GM23338 (cell line): ENCODE measurements around the gene HDDC3. TPM values are rescaled to one million over a fixed set of nuclear protein-coding genes. Genes with fewer than 3 reads are reported as not detected.

ENCODE experiments used
- ATAC-seq: fragments of 200-7000 bp; cut with Tn5 transposase; 3 replicates; pipeline ENCODE4 v1.9.1; 2020
- DNase-seq: peaks from one replicate; pipeline ENCODE4 v3.0.0-alpha.2; 2015; ENCODE audit warnings: low spot score
- H2AFZ ChIP-seq: fragments of 200-600 bp; sonication (generic); 2 replicates; pipeline ENCODE4 v1.8.0; 2016; ENCODE audit warnings: antibody characterized with exemption, mild to moderate bottlenecking, moderate library complexity
- H3F3A ChIP-seq: fragments of 200-600 bp; sonication (generic); replicated peaks from 2 replicates; pipeline ENCODE4 v1.8.0; 2017; ENCODE audit warnings: antibody characterized with exemption, mixed run types, low read depth
- H3K27ac ChIP-seq: fragments of 200-600 bp; sonication (generic); 2 replicates; pipeline ENCODE4 v1.6.1; 2016; ENCODE audit warnings: low read depth
- H3K27me3 ChIP-seq: fragments of 200-600 bp; sonication (generic); 2 replicates; pipeline ENCODE4 v1.8.0; 2016; ENCODE audit warnings: mild to moderate bottlenecking, mixed run types, moderate library complexity; ENCODE audit not compliant: insufficient read depth
- H3K36me3 ChIP-seq: fragments of 200-600 bp; sonication (generic); 2 replicates; pipeline ENCODE4 v1.8.0; 2016; ENCODE audit warnings: mild to moderate bottlenecking; ENCODE audit not compliant: insufficient read depth
- H3K4me1 ChIP-seq: fragments of 200-600 bp; sonication (generic); 2 replicates; pipeline ENCODE4 v1.8.0; 2016; ENCODE audit warnings: mild to moderate bottlenecking, moderate library complexity; ENCODE audit not compliant: insufficient read depth
- H3K4me2 ChIP-seq: fragments of 200-600 bp; sonication (generic); 2 replicates; pipeline ENCODE4 v1.7.1; 2017; ENCODE audit warnings: mixed run types
- H3K4me3 ChIP-seq: fragments of 200-600 bp; sonication (generic); 2 replicates; pipeline ENCODE4 v1.6.1; 2016; ENCODE audit warnings: mixed run types
- H3K79me2 ChIP-seq: fragments of 200-600 bp; sonication (generic); replicated peaks from 2 replicates; pipeline ENCODE4 v1.8.0; 2017; ENCODE audit warnings: mild to moderate bottlenecking; ENCODE audit not compliant: insufficient read depth
- H3K9me2 ChIP-seq: fragments of 200-600 bp; sonication (generic); 2 replicates; pipeline ENCODE4 v1.8.0; 2017; ENCODE audit not compliant: insufficient read depth
- H4K20me1 ChIP-seq: fragments of 200-600 bp; sonication (generic); replicated peaks from 2 replicates; pipeline ENCODE4 v1.8.0; 2017; ENCODE audit warnings: mild to moderate bottlenecking; ENCODE audit not compliant: insufficient read depth
- H3K27ac Mint-ChIP-seq: 2 replicates; pipeline ENCODE4 v1.8.0; 2020; ENCODE audit warnings: inconsistent platforms, mild to moderate bottlenecking, moderate library complexity, mixed read lengths
- H3K27me3 Mint-ChIP-seq: 3 replicates; pipeline ENCODE4 v1.8.0; 2022; ENCODE audit warnings: low read depth, mild to moderate bottlenecking, moderate library complexity, mixed read lengths, inconsistent platforms; ENCODE audit not compliant: insufficient read depth, poor library complexity
- H3K36me3 Mint-ChIP-seq: 3 replicates; pipeline ENCODE4 v1.8.0; 2021; ENCODE audit warnings: low read depth, mild to moderate bottlenecking, inconsistent platforms, moderate library complexity, mixed read lengths
- H3K4me1 Mint-ChIP-seq: 3 replicates; pipeline ENCODE4 v1.8.0; 2020; ENCODE audit warnings: mild to moderate bottlenecking, inconsistent platforms, mixed read lengths
- H3K4me3 Mint-ChIP-seq: 3 replicates; pipeline ENCODE4 v1.8.0; 2021; ENCODE audit warnings: moderate library complexity, mild to moderate bottlenecking, inconsistent platforms, mixed read lengths
- H3K9me3 Mint-ChIP-seq: 3 replicates; pipeline ENCODE4 v1.8.0; 2020; ENCODE audit warnings: moderate library complexity, mild to moderate bottlenecking, inconsistent platforms, mixed read lengths
- CREB1 ChIP-seq: fragments of 250-450 bp; sonication (Bioruptor Pico); IDR thresholded peaks from 2 replicates; pipeline ENCODE4 v1.5.0; 2020; ENCODE audit warnings: low read depth, mild to moderate bottlenecking, moderate library complexity
- CTCF ChIP-seq, 2 experiments: fragments of 200-600 bp in 1 of 2; sonication (generic) in 1 of 2; conservative IDR thresholded peaks; 2 replicates each; pipeline versions ENCODE4 v1.5.1 to v1.6.1; 2016 to 2017; ENCODE audit warnings: antibody characterized with exemption in 2 of 2, low read depth in 2 of 2, mild to moderate bottlenecking in 2 of 2, moderate library complexity in 1 of 2
- EZH2 ChIP-seq: fragments of 200-600 bp; sonication (generic); IDR thresholded peaks from one replicate; pipeline ENCODE4 v1.8.0; 2017; ENCODE audit warnings: antibody characterized with exemption, mild to moderate bottlenecking, low read depth; ENCODE audit not compliant: unreplicated experiment
- EZH2phosphoT487 ChIP-seq: fragments of 200-600 bp; sonication (generic); IDR thresholded peaks from one replicate; pipeline ENCODE4 v1.8.1; 2018; ENCODE audit warnings: antibody characterized with exemption; ENCODE audit not compliant: unreplicated experiment
- JUNB ChIP-seq: IDR thresholded peaks from one replicate; pipeline ENCODE4 v1.6.1; 2016; ENCODE audit warnings: antibody characterized with exemption; ENCODE audit not compliant: unreplicated experiment
- NANOG ChIP-seq: IDR thresholded peaks from 2 replicates; pipeline ENCODE4 v1.6.1; 2016; ENCODE audit warnings: antibody characterized with exemption, borderline replicate concordance
- POLR2AphosphoS5 ChIP-seq: IDR thresholded peaks from 2 replicates; pipeline ENCODE4 v1.6.1; 2016; ENCODE audit warnings: antibody characterized with exemption, low read depth
- REST ChIP-seq: IDR thresholded peaks from one replicate; pipeline ENCODE4 v1.6.1; 2018; ENCODE audit warnings: antibody characterized with exemption; ENCODE audit not compliant: unreplicated experiment
- STAT1 ChIP-seq: IDR thresholded peaks from one replicate; pipeline ENCODE4 v1.6.1; 2016; ENCODE audit warnings: antibody characterized with exemption; ENCODE audit not compliant: unreplicated experiment
- ZNF114 ChIP-seq: fragments of 250-450 bp; sonication (Bioruptor Pico); IDR thresholded peaks from 2 replicates; pipeline ENCODE4 v1.5.0; 2020; ENCODE audit warnings: mild to moderate bottlenecking, moderate library complexity
- ZNF331 ChIP-seq: fragments of 250-450 bp; sonication (Bioruptor Pico); IDR thresholded peaks from 2 replicates; pipeline ENCODE4 v1.5.0; 2020; ENCODE audit warnings: low read depth, mild to moderate bottlenecking, moderate library complexity
- ZNF462 ChIP-seq: fragments of 250-450 bp; sonication (Bioruptor Pico); IDR thresholded peaks from 2 replicates; pipeline ENCODE4 v1.5.0; 2020; ENCODE audit warnings: mild to moderate bottlenecking, moderate library complexity
- polyA plus RNA-seq: library from polyadenylated mRNA; unstranded; fragments of >200 nt; fragmentation: Nextera tagmentation; extraction: Ambion mirVana; gene quantifications from 2 replicates; pipeline ENCODE4 v1.2.1, GENCODE V29; 2016
- total RNA-seq: library from RNA; depleted of rRNA; stranded (reverse); fragments of >200 nt; shearing (Covaris generic); gene quantifications from 2 replicates; pipeline ENCODE4 v1.2.3, GENCODE V29; 2014

Gene HDDC3
- total and polyA plus RNA-seq, 2 experiments from 2014 or later, result 17.4 to 19.0 TPM

GRCh38 chr15:90891346-90891949 is 40.9 kb downstream of the HDDC3 start:
- no peaks in the 10 kb centered on the region for H3K4me1 ChIP-seq
- H3K27ac Mint-ChIP-seq, result no peak overlapping the region
- H2AFZ ChIP-seq, result no peak overlapping the region
- peaks cover 16% of the 10 kb centered on the region for H3K27me3 Mint-ChIP-seq
- no peak overlapping the region for H3K4me3 ChIP-seq
- H3K4me1 Mint-ChIP-seq, result peaks cover 5% of the 10 kb centered on the region; the same call in 1 of the 3 replicates
- no peak overlapping the region for H3K4me2 ChIP-seq
- no peaks in the 10 kb centered on the region for H3K79me2 ChIP-seq
- ATAC-seq (no peak), DNase-seq (no peak)
- H3F3A ChIP-seq, result no peaks in the 10 kb centered on the region
- no peaks in the 10 kb centered on the region for H4K20me1 ChIP-seq
- H3K36me3 Mint-ChIP-seq, result peaks cover 8% of the 10 kb centered on the region
- H3K9me3 Mint-ChIP-seq, result no peaks in the 10 kb centered on the region
- H3K36me3 ChIP-seq, result no peaks in the 10 kb centered on the region
- no peak for TF ChIP-seq POLR2AphosphoS5
- no peak for TF ChIP-seq JUNB
- no peak for TF ChIP-seq NANOG
- TF ChIP-seq EZH2, result no peak
- TF ChIP-seq STAT1, result no peak
- TF ChIP-seq EZH2phosphoT487, result no peak
- TF ChIP-seq ZNF114 (CRISPR knock-in tag), result no peak
- no peak for TF ChIP-seq ZNF462 (CRISPR knock-in tag)
- no peak for TF ChIP-seq CREB1 (CRISPR knock-in tag)
- TF ChIP-seq ZNF331 (CRISPR knock-in tag), result no peak
- no peak for TF ChIP-seq CTCF (conservative IDR thresholded peaks at IDR 0.05; ENCODE audit: low read depth in 2 of 2)
- TF ChIP-seq REST, result no peak
- H3K27me3 ChIP-seq, result no peaks in the 10 kb centered on the region
- H3K27ac ChIP-seq, result no peak overlapping the region
- no peak overlapping the region for H3K4me3 Mint-ChIP-seq
- H3K9me2 ChIP-seq, result no peaks in the 10 kb centered on the region
